WTC11 (cell line): Measurements from ENCODE around the gene NAV2. TPM values are rescaled to one million over a fixed set of nuclear protein-coding genes. Genes with fewer than 3 reads are reported as not detected.

Experiments used
- ATAC-seq: fragments of 200-7000 bp; cut with Tn5 transposase; 2 replicates; pipeline ENCODE4 v1.10.0; 2021; ENCODE audit warnings: mild to moderate bottlenecking, moderate library complexity
- CTCF ChIA-PET: fragments of 300-600 bp; sonication (Branson Sonifier 250); formaldehyde crosslinking; loops from one replicate; lab custom pipeline; 2021; ENCODE audit warnings: antibody characterized with exemption; lab: Charles Lee
- POLR2A ChIA-PET: fragments of 350-600 bp; sonication (Branson Sonifier 250); formaldehyde crosslinking; loops from one replicate; lab custom pipeline; 2021; ENCODE audit warnings: antibody characterized with exemption; lab: Charles Lee
- DNase-seq: peaks from one replicate; pipeline ENCODE4 v3.0.0; 2021; ENCODE audit warnings: low spot score
- H3K27ac Mint-ChIP-seq: 2 replicates; pipeline ENCODE4 v1.8.0; 2021; ENCODE audit warnings: mixed read lengths
- H3K27me3 Mint-ChIP-seq: 2 replicates; pipeline ENCODE4 v1.8.0; 2021; ENCODE audit warnings: low read depth, mild to moderate bottlenecking, moderate library complexity, mixed read lengths
- H3K36me3 Mint-ChIP-seq: 2 replicates; pipeline ENCODE4 v1.8.0; 2021; ENCODE audit warnings: mixed read lengths
- H3K4me1 Mint-ChIP-seq: 2 replicates; pipeline ENCODE4 v1.8.0; 2022; ENCODE audit warnings: mixed read lengths
- H3K4me3 Mint-ChIP-seq: 2 replicates; pipeline ENCODE4 v1.8.0; 2021; ENCODE audit warnings: mild to moderate bottlenecking, moderate library complexity, mixed read lengths
- H3K9me3 Mint-ChIP-seq: 2 replicates; pipeline ENCODE4 v1.8.0; 2021; ENCODE audit warnings: mixed read lengths
- ARID4B ChIP-seq: sonication (generic); formaldehyde crosslinking; IDR thresholded peaks from 2 replicates; pipeline ENCODE4 v1.8.0; 2023; ENCODE audit warnings: missing genetic modification reagents, mild to moderate bottlenecking, borderline replicate concordance
- ATF6 ChIP-seq: sonication (generic); formaldehyde crosslinking; IDR thresholded peaks from 2 replicates; pipeline ENCODE4 v1.8.1; 2023; ENCODE audit warnings: mild to moderate bottlenecking, missing genetic modification reagents
- CBFB ChIP-seq: sonication (generic); formaldehyde crosslinking; IDR thresholded peaks from 2 replicates; pipeline ENCODE4 v1.8.1; 2022; ENCODE audit warnings: mild to moderate bottlenecking, low read depth, missing genetic modification reagents
- ELF4 ChIP-seq: sonication (generic); formaldehyde crosslinking; IDR thresholded peaks from 2 replicates; pipeline ENCODE4 v1.8.1; 2022; ENCODE audit warnings: low read depth, mild to moderate bottlenecking, moderate library complexity, missing genetic modification reagents
- MLX ChIP-seq: sonication (generic); formaldehyde crosslinking; IDR thresholded peaks from 2 replicates; pipeline ENCODE4 v1.8.1; 2023; ENCODE audit warnings: mild to moderate bottlenecking, missing genetic modification reagents, moderate library complexity
- MXD4 ChIP-seq: fragments of 250-450 bp; sonication (Bioruptor Pico); IDR thresholded peaks from 2 replicates; pipeline ENCODE4 v1.8.0; 2021; ENCODE audit warnings: mild to moderate bottlenecking, moderate library complexity, borderline replicate concordance
- PRDM15 ChIP-seq: sonication (generic); formaldehyde crosslinking; IDR thresholded peaks from 2 replicates; pipeline ENCODE4 v1.8.0; 2022; ENCODE audit warnings: missing genetic modification reagents
- PREB ChIP-seq: sonication (generic); formaldehyde crosslinking; IDR thresholded peaks from 2 replicates; pipeline ENCODE4 v1.8.1; 2022; ENCODE audit warnings: mild to moderate bottlenecking, missing genetic modification reagents, moderate library complexity, borderline replicate concordance
- RELA ChIP-seq: sonication (generic); formaldehyde crosslinking; IDR thresholded peaks from 2 replicates; pipeline ENCODE4 v1.8.1; 2022; ENCODE audit warnings: missing genetic modification reagents, mild to moderate bottlenecking, borderline replicate concordance
- SP1 ChIP-seq: sonication (generic); formaldehyde crosslinking; conservative IDR thresholded peaks from 2 replicates; pipeline ENCODE4 v1.8.1; 2022; ENCODE audit warnings: missing genetic modification reagents
- ZNF121 ChIP-seq: sonication (generic); formaldehyde crosslinking; IDR thresholded peaks from 2 replicates; pipeline ENCODE4 v1.8.0; 2023; ENCODE audit warnings: missing genetic modification reagents
- ZNF232 ChIP-seq: sonication (generic); formaldehyde crosslinking; IDR thresholded peaks from 2 replicates; pipeline ENCODE4 v1.8.0; 2022; ENCODE audit warnings: mild to moderate bottlenecking, missing genetic modification reagents
- ZNF396 ChIP-seq: fragments of 250-450 bp; sonication (Bioruptor Pico); IDR thresholded peaks from 2 replicates; pipeline ENCODE4 v1.8.0; 2021; ENCODE audit warnings: mild to moderate bottlenecking, moderate library complexity, borderline replicate concordance
- ZNF416 ChIP-seq: fragments of 250-450 bp; sonication (Bioruptor Pico); IDR thresholded peaks from 2 replicates; pipeline ENCODE4 v1.9.0; 2021; ENCODE audit warnings: mild to moderate bottlenecking, inconsistent platforms
- ZNF671 ChIP-seq: fragments of 250-450 bp; sonication (Bioruptor Pico); IDR thresholded peaks from 2 replicates; pipeline ENCODE4 v1.8.0; 2021; ENCODE audit warnings: mild to moderate bottlenecking
- total RNA-seq: library from RNA; stranded (reverse); gene quantifications from 3 replicates; pipeline ENCODE4 v1.2.3, GENCODE V29; 2021

Gene NAV2
- total RNA-seq, 1 experiment from 2014 or later: 42.8 TPM

- no peak for TF ChIP-seq MLX (CRISPR knock-in tag)
- TF ChIP-seq ZNF232 (CRISPR knock-in tag): no peak
- no peak for TF ChIP-seq ZNF396
- TF ChIP-seq CBFB (CRISPR knock-in tag): no peak
- no peak for TF ChIP-seq ZNF121 (CRISPR knock-in tag)
- TF ChIP-seq PREB: no peak
- no peak for TF ChIP-seq ZNF671 (CRISPR knock-in tag)
- no peak for TF ChIP-seq SP1
- no peak for TF ChIP-seq MXD4 (CRISPR knock-in tag)
- no peak for TF ChIP-seq ZNF416
- no peak for TF ChIP-seq ELF4
- no peak for TF ChIP-seq PRDM15 (CRISPR knock-in tag)
- no peak for TF ChIP-seq ATF6 (CRISPR knock-in tag)
- no peak for TF ChIP-seq ARID4B (CRISPR knock-in tag)
- no peak for TF ChIP-seq RELA (CRISPR knock-in tag)
- Mint-ChIP-seq H3K36me3 (peaks cover 41% of the 10 kb centered on the region), H3K9me3 (no peaks in the 10 kb centered on the region), H3K4me3 (no peak overlapping the region), H3K4me1 (peaks cover 51% of the 10 kb centered on the region), H3K27ac (peak overlapping the region; percentile 78), H3K27me3 (no peaks in the 10 kb centered on the region; the same call in 1 of the 2 replicates)
- DNase-seq (no peak), ATAC-seq (peak; percentile 76)
- ChIA-PET CTCF (interaction anchor here (1.1 to 1.2 kb wide), 3 partner anchors 45 to 161 kb away, joined by 3 read pairs; no protein-coding TSS in a partner anchor), POLR2A (no interaction called here)
These were observed 352.3 kb downstream of the NAV2 start for GRCh38 chr11:20064961-20065405.
